ENCODE measurements around the gene P3H1. TPM values are rescaled to one million over a fixed set of nuclear protein-coding genes. Genes with fewer than 3 reads are reported as not detected.
"Not testable (repeated sequence)": the region's sequence is repeated elsewhere in the genome, so short reads cannot be mapped to it uniquely, and the experiment has no call there.

Gene P3H1
- total RNA-seq, 4 donors from 2014 or later: 19.5 to 33.5 (median 24.9) TPM

DNA sequence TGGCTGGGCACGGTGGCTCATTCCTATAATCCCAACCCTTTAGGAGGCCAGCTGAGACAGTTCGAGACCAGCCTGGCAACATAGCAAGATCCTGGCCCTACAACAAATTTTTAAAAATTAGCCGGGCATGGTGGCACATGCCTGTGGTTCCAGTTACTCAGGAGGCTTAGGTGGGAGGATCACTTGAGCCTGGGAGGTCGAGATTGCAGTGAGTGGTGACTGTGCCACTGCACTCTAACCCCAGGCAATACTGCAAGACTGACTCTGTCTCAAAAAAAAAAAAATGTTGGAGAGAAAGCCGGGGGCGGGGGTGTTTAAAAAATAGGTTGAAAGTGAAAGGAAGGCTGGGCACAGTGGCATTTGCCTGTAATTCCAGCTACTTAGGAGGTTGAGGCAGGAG lies 43.3 kb downstream of the P3H1 start:
- intact Hi-C loops (cut with DNase I): no loop called here
- no peak overlapping the region for H3K27ac ChIP-seq (replicated peaks in 1 of 4)
- no peaks in the 10 kb centered on the region for H3K9me3 ChIP-seq
- DNase-seq (ENCODE audit: extremely low spot score): no peak
- TF ChIP-seq POLR2A (IDR thresholded peaks at IDR 0.05; ENCODE audit: low read depth) (no peak), POLR2AphosphoS5 (IDR thresholded peaks at IDR 0.05) (no peak), EP300 (IDR thresholded peaks at IDR 0.05) (no peak)
- TF ChIP-seq, protein P1, sequence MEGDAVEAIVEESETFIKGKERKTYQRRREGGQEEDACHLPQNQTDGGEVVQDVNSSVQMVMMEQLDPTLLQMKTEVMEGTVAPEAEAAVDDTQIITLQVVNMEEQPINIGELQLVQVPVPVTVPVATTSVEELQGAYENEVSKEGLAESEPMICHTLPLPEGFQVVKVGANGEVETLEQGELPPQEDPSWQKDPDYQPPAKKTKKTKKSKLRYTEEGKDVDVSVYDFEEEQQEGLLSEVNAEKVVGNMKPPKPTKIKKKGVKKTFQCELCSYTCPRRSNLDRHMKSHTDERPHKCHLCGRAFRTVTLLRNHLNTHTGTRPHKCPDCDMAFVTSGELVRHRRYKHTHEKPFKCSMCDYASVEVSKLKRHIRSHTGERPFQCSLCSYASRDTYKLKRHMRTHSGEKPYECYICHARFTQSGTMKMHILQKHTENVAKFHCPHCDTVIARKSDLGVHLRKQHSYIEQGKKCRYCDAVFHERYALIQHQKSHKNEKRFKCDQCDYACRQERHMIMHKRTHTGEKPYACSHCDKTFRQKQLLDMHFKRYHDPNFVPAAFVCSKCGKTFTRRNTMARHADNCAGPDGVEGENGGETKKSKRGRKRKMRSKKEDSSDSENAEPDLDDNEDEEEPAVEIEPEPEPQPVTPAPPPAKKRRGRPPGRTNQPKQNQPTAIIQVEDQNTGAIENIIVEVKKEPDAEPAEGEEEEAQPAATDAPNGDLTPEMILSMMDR (IDR thresholded peaks at IDR 0.05): no peak
- no peaks in the 10 kb centered on the region for H3K36me3 ChIP-seq
- 86% methylated on average over 6 of the region's 6 CpGs for WGBS
- no peaks in the 10 kb centered on the region for H3K27me3 ChIP-seq
- no peaks in the 10 kb centered on the region for H3K4me1 ChIP-seq
- no peak overlapping the region for H3K4me3 ChIP-seq

DNA sequence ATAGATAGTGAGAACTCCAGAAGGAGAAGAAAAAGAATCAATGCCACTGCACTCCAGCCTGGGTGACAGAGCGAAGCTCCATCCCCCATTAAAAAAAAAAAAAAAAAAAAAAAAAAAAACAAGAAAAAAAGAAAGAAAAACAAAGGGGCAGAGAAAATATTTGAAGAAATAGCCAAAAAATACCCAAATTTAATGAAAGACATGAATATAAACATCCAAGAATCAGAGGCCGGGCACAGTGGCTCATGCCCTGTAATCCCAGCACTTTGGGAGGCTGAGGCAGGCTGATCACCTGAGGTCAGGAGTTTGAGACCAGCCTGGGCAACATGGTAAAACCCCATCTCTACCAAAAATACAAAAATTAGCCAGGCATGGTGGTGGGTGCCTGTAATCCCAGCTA lies 44.4 kb downstream of the P3H1 start:
- H3K9me3 ChIP-seq; intact Hi-C loops (cut with DNase I); H3K36me3 ChIP-seq; H3K27me3 ChIP-seq; H3K27ac ChIP-seq (replicated peaks in 1 of 4); DNase-seq (ENCODE audit: extremely low spot score); H3K4me1 ChIP-seq; H3K4me3 ChIP-seq: not testable (repeated sequence)
- WGBS: 94% methylated on average over 2 of the region's 2 CpGs

DNA sequence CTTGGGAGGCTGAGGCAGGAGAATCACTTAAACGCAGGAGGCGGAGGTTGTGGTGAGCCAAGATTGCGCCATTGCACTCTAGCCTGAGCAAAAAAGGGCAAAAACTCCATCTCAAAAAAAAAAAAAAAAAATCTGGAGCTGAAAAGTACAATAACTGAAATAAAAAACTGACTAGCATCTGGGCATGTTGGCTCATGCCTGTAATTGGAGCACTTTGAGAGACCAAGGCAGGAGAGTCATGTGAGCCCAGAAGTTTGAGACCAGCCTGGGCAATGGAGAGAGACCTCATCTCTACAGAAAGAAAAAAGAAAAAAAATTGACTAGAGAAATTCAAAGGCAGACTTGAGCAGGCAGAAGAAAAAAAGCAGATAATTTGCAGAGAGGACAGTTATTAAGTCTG lies 44.9 kb downstream of the P3H1 start:
- WGBS: 92% methylated on average over 3 of the region's 3 CpGs
- no peak for DNase-seq (ENCODE audit: extremely low spot score)
- Histone ChIP-seq H3K36me3 (no peaks in the 10 kb centered on the region), H3K4me1 (no peaks in the 10 kb centered on the region), H3K4me3 (no peak overlapping the region), H3K9me3 (no peaks in the 10 kb centered on the region), H3K27me3 (no peaks in the 10 kb centered on the region), H3K27ac (replicated peaks in 1 of 4) (no peak overlapping the region)
- intact Hi-C loops (cut with DNase I): no loop called here
- TF ChIP-seq POLR2AphosphoS5 (IDR thresholded peaks at IDR 0.05): no peak
- TF ChIP-seq POLR2A (IDR thresholded peaks at IDR 0.05; ENCODE audit: low read depth): no peak
- TF ChIP-seq, protein P1 (IDR thresholded peaks at IDR 0.05): no peak
- no peak for TF ChIP-seq EP300 (IDR thresholded peaks at IDR 0.05)

- peaks cover 0 to under 1% (median 0%) of the 10 kb centered on the region in 4 donors for H3K36me3 ChIP-seq
- intact Hi-C loops (cut with DNase I): no loop called here
- no peaks in the 10 kb centered on the region for H3K4me1 ChIP-seq
- H3K9me3 ChIP-seq: no peaks in the 10 kb centered on the region
- DNase-seq (ENCODE audit: extremely low spot score): no peak
- H3K27ac ChIP-seq (replicated peaks in 1 of 4): no peak overlapping the region
- H3K4me3 ChIP-seq: no peak overlapping the region
- no peaks in the 10 kb centered on the region for H3K27me3 ChIP-seq
- TF ChIP-seq POLR2AphosphoS5 (IDR thresholded peaks at IDR 0.05): no peak
- TF ChIP-seq, protein P1 (IDR thresholded peaks at IDR 0.05): no peak
- TF ChIP-seq EP300 (IDR thresholded peaks at IDR 0.05): no peak
- TF ChIP-seq POLR2A (IDR thresholded peaks at IDR 0.05; ENCODE audit: low read depth): no peak
- 100% methylated on average over 1 of the region's 1 CpG for WGBS
Observed at GRCh38 chr1:42720868-42721267, 46.0 kb downstream of the P3H1 start.

DNA sequence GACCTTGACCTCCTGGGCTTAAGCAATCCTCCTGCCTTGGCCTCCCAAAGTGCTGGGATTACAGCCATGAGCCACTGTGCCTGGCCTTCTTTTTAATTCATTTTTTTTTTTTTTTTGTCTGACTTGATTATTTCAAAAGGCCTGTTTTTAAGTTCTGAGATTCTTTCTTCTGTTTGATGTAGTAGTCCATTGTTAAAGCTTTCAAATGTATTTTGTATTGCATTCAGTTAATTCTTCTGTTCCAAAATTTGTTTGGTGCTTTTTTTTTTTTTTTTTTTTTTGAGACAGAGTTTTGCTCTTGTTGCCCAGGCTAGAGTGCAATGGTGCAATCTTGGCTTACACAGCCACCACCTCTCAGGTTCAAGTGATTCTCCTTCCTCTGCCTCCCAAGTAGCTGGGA lies 52.4 kb downstream of the P3H1 start:
- H3K4me3 ChIP-seq; intact Hi-C loops (cut with DNase I); DNase-seq (ENCODE audit: extremely low spot score); H3K27me3 ChIP-seq; H3K27ac ChIP-seq (replicated peaks in 1 of 4); H3K4me1 ChIP-seq: not testable (repeated sequence)
- Histone ChIP-seq H3K36me3 (peaks cover 0 to 42% (median 20%) of the 10 kb centered on the region in 4 donors), H3K9me3 (peaks cover 0 to 11% (median 7%) of the 10 kb centered on the region in 4 donors)

DNA sequence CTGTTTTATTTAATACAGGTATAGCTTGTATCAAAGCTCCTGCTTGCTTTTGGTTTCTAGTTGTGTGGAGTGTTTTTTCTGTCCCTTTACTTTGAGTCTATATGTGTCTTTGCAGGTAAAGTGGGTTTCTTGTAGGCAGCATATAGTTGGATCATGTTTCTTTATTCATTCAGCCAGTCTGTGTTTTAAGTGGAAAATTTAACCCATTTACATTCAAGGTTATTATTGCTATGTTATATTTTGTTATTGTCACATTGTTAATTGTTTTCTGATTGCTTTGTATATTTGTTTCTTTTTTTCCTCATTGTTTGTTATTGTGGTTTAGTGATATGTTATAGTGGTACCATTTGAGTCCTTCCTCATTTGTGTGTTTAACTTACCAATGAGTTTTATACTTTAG lies 53.5 kb downstream of the P3H1 start:
- Histone ChIP-seq H3K36me3 (peaks cover 0 to 42% (median 23%) of the 10 kb centered on the region in 4 donors), H3K4me1 (no peaks in the 10 kb centered on the region), H3K4me3 (no peak overlapping the region), H3K27ac (replicated peaks in 1 of 4) (no peak overlapping the region), H3K9me3 (peaks cover 0 to 11% (median 7%) of the 10 kb centered on the region in 4 donors), H3K27me3 (no peaks in the 10 kb centered on the region)
- DNase-seq (ENCODE audit: extremely low spot score): no peak
- intact Hi-C loops (cut with DNase I): no loop called here
- TF ChIP-seq POLR2AphosphoS5 (IDR thresholded peaks at IDR 0.05) (no peak), EP300 (IDR thresholded peaks at IDR 0.05) (no peak), POLR2A (IDR thresholded peaks at IDR 0.05; ENCODE audit: low read depth) (no peak)
- TF ChIP-seq, protein P1 (IDR thresholded peaks at IDR 0.05): no peak

GRCh38 chr1:42712808-42713207 lies 54.0 kb downstream of the P3H1 start:
- 94% methylated on average over 3 of the region's 3 CpGs for WGBS
- H3K9me3 ChIP-seq: peaks cover 0 to 11% (median 7%) of the 10 kb centered on the region in 4 donors
- H3K36me3 ChIP-seq: peaks cover 0 to 42% (median 25%) of the 10 kb centered on the region in 4 donors
- intact Hi-C loops (cut with DNase I); H3K4me1 ChIP-seq; H3K27ac ChIP-seq (replicated peaks in 1 of 4); H3K27me3 ChIP-seq; H3K4me3 ChIP-seq; DNase-seq (ENCODE audit: extremely low spot score): not testable (repeated sequence)

Measured in esophagus muscularis mucosa (tissue), 4 donors.